ENCODE data around the gene SLC34A1. TPM values are rescaled to one million over a fixed set of nuclear protein-coding genes. Genes with fewer than 3 reads are reported as not detected.

The SLC34A1 gene
- total RNA-seq, 2 donors from 2014 or later: not detected

- Histone ChIP-seq H3K9me3 (no peaks in the 10 kb centered on the region), H3K4me3 (no peak overlapping the region), H3K9ac (ENCODE audit: low read depth in 2 of 2, low read length in 2 of 2) (no peak overlapping the region), H3K27me3 (peaks cover 10% of the 10 kb centered on the region), H3K4me1 (peaks cover 15% of the 10 kb centered on the region), H3K27ac (no peak overlapping the region), H3K36me3 (no peaks in the 10 kb centered on the region)
- no peak for DNase-seq
- TF ChIP-seq CTCF (IDR thresholded peaks at IDR 0.05): no peak
- intact Hi-C loops (cut with DNase I): no loop called here
Observed at GRCh38 chr5:177397875-177398390, 13.7 kb downstream of the SLC34A1 start.

DNA sequence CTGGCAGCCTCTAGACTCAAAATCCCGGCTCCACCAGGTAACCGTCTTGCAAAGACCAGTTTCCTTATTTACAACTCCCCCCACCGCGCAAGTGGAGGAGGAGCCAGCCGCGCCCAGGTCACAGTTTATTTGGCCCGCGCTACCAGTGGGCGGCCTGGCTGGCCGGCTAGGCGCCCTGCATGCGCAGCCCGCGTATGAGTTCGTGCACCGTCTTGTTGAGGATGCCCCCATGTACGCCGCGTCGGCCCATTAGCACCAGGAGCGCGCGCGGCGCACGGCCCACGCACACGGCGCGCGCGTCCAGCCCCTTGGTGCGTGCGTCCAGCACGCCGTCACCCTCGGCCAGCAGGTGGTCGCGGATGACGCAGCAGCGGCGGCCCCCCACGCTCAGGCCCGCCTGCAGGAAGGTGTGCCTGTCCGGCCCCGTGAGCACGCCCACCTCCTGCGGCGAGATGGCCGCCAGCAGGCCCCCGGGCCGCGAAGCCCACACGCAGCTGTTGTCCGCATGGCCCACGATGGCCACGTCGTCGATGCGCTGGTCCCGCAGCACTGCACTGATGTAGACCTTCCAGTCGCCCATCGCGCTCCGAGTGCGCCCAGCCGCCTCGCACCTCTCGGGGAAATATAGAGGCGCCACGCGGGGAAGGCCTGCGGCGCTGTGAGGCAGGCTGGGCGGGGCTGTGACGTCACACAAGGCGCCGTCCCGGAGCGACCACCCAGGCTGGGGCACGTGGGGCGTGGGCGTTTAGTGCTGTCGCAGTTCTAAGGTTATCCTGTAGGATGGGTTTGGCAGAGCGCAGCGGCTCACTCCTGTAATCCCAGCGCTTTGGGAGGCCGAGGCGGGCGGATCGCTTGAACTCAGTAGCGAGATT is 16.0 kb downstream of the SLC34A1 start, which contains the start of gene PFN3:
Gene PFN3, minus strand, starts transcription at position 665 of the 872 bp plus-strand sequence. Its CDS starts 85 bp downstream, at position 580.
- peaks cover 10% of the 10 kb centered on the region for H3K27me3 ChIP-seq
- no peak for TF ChIP-seq CTCF (IDR thresholded peaks at IDR 0.05)
- no peaks in the 10 kb centered on the region for H3K9me3 ChIP-seq
- peaks cover 29% of the 10 kb centered on the region for H3K4me1 ChIP-seq
- peak; percentile 86 for DNase-seq
- H3K36me3 ChIP-seq: no peaks in the 10 kb centered on the region
- H3K9ac ChIP-seq (ENCODE audit: low read depth in 2 of 2, low read length in 2 of 2): peak within 1 kb of the TSS in 1 of 2 donors; percentile 64
- intact Hi-C loops (cut with DNase I): no loop called here
- H3K27ac ChIP-seq: no peak within 1 kb of the TSS
- no peak within 1 kb of the TSS for H3K4me3 ChIP-seq

DNA sequence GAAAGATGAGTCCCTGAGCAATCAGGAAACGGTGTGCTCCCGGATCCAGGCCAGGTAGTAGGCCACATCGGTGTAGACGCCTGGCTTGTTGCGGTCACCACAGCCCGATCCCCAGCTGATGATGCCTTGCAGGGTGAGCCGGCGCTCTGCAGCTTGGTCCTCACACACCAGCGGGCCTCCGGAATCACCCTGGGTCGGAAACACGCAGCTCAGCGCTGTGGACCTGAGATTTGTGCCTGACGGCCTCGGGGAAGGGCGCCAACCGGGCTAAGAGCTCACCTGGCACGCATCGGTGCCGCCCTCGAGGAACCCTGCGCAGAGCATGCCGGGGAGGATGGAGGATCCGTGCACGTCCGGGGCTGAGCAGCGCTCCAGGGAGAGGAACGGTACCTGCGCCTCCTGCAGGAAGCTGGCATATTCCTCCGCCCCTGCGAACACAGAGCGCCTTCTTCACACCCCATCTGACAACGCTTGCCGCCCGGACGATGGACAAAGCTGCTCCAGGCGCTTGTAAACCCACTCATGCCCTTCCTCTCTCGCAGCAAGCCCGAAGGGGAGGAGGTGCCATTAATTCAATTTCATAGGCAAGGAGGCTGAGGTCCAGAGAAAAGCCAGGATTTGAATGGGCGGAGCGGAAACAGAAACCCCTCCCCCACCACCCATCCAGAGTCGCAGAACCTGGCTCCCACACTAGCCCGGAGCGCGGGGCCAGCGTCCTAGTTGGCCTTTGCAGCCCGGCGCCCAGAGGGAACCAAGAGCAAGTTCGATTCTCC is 18.2 kb downstream of the SLC34A1 start:
- Histone ChIP-seq H3K9ac (ENCODE audit: low read depth in 2 of 2, low read length in 2 of 2) (peak overlapping the region; percentile 78 to 82), H3K27ac (peak overlapping the region; percentile 46), H3K4me3 (peak overlapping the region; percentile 69), H3K9me3 (no peaks in the 10 kb centered on the region), H3K27me3 (peaks cover 10% of the 10 kb centered on the region), H3K4me1 (peaks cover 29% of the 10 kb centered on the region), H3K36me3 (no peaks in the 10 kb centered on the region)
- TF ChIP-seq CTCF (IDR thresholded peaks at IDR 0.05): peak; percentile 29
- intact Hi-C loops (cut with DNase I): no loop called here
- DNase-seq: peak; percentile 91

- intact Hi-C loops (cut with DNase I): no loop called here
- Histone ChIP-seq H3K36me3 (no peaks in the 10 kb centered on the region), H3K27me3 (peaks cover 10% of the 10 kb centered on the region), H3K4me1 (peaks cover 29% of the 10 kb centered on the region), H3K9ac (ENCODE audit: low read depth in 2 of 2, low read length in 2 of 2) (peak overlapping the region; percentile 78 to 82), H3K27ac (peak overlapping the region; percentile 46), H3K9me3 (no peaks in the 10 kb centered on the region), H3K4me3 (peak overlapping the region; percentile 69)
- no peak for DNase-seq
- TF ChIP-seq CTCF (IDR thresholded peaks at IDR 0.05): no peak
Observed at GRCh38 chr5:177403102-177403791, 19.0 kb downstream of the SLC34A1 start.

Data from colonic mucosa (tissue), 4 donors.